ENCODE data around the gene SPP1.

DNA sequence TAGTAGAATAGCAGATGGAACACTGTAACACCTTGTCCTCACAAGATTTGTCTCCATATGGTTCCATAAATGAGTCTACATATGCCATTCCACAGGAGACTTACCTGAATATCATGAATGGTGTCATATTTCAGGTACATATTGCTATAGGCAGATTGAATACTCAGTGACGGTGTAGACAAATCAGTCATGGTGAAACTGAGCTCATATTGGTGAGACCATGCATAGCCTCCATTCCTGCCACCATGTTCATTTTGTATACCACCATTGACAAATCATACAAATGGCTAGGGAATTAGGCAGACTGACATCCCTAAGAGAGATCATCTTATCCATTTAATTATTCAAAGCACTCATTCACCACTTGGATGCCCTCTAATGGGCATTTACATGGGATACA is 38.0 kb upstream of the SPP1 start:
- TF ChIP-seq TEAD4 (IDR thresholded peaks at IDR 0.05; ENCODE audit: low read length): no peak
- TF ChIP-seq TEAD4 (CRISPR knock-in tag; IDR thresholded peaks at IDR 0.05; ENCODE audit: borderline replicate concordance): no peak
- TF ChIP-seq FIP1L1 (IDR thresholded peaks at IDR 0.05; ENCODE audit: low read depth, low read length, poor library complexity, severe bottlenecking): no peak
- TF ChIP-seq, protein P1, sequence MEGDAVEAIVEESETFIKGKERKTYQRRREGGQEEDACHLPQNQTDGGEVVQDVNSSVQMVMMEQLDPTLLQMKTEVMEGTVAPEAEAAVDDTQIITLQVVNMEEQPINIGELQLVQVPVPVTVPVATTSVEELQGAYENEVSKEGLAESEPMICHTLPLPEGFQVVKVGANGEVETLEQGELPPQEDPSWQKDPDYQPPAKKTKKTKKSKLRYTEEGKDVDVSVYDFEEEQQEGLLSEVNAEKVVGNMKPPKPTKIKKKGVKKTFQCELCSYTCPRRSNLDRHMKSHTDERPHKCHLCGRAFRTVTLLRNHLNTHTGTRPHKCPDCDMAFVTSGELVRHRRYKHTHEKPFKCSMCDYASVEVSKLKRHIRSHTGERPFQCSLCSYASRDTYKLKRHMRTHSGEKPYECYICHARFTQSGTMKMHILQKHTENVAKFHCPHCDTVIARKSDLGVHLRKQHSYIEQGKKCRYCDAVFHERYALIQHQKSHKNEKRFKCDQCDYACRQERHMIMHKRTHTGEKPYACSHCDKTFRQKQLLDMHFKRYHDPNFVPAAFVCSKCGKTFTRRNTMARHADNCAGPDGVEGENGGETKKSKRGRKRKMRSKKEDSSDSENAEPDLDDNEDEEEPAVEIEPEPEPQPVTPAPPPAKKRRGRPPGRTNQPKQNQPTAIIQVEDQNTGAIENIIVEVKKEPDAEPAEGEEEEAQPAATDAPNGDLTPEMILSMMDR (IDR thresholded peaks at IDR 0.05 in 2 of 3, conservative IDR thresholded peaks at IDR 0.05 in 1 of 3; ENCODE audit: insufficient read depth in 2 of 3, low read depth in 1 of 3, low read length in 3 of 3): no peak
- TF ChIP-seq CBX5 (IDR thresholded peaks at IDR 0.05; ENCODE audit: borderline replicate concordance, low read depth): no peak
- TF ChIP-seq ZNF586 (CRISPR knock-in tag; conservative IDR thresholded peaks at IDR 0.05): no peak
- no peak for TF ChIP-seq SRSF9 (IDR thresholded peaks at IDR 0.05; ENCODE audit: borderline replicate concordance, low read depth, low read length)
- TF ChIP-seq MAFF (IDR thresholded peaks at IDR 0.05; ENCODE audit: low read length): no peak
- TF ChIP-seq ETV6 (IDR thresholded peaks at IDR 0.05; ENCODE audit: borderline replicate concordance in 1 of 2, low read depth in 2 of 2, low read length in 1 of 2): no peak
- TF ChIP-seq ETV6 (CRISPR knock-in tag; IDR thresholded peaks at IDR 0.05; ENCODE audit: borderline replicate concordance): no peak
- TF ChIP-seq CTBP1 (IDR thresholded peaks at IDR 0.05; ENCODE audit: borderline replicate concordance): no peak
- no peak for TF ChIP-seq EP300 (IDR thresholded peaks at IDR 0.05; ENCODE audit: low read length)
- TF ChIP-seq CAMTA2 (CRISPR knock-in tag; conservative IDR thresholded peaks at IDR 0.05): no peak
- TF ChIP-seq FUS (optimal IDR thresholded peaks at IDR 0.05; ENCODE audit: low read depth, low read length): no peak

All from K562 (cell line).